HepG2 (cell line): ENCODE measurements around the gene ST6GALNAC3. TPM values are rescaled to one million over a fixed set of nuclear protein-coding genes. Genes with fewer than 3 reads are reported as not detected.

ENCODE experiments used
- ATAC-seq: fragments of 200-7000 bp; cut with Tn5 transposase; 3 replicates; pipeline ENCODE4 v1.9.1; 2020; ENCODE audit warnings: mild to moderate bottlenecking, moderate library complexity
- BruUV-seq: library from RNA; stranded (reverse); fragments of 400-500 nt; replicated peaks from 2 replicates; lab custom pipeline; 2021; lab: Mats Ljungman, UMichigan
- CTCF ChIA-PET: fragments of 300-600 bp; formaldehyde crosslinking; extraction: SDS; loops from one replicate; lab custom pipeline; 2021; ENCODE audit warnings: low total read pairs, inconsistent platforms, low intra/inter-chr PET ratio; lab: Yijun Ruan, JAX
- POLR2A ChIA-PET: fragments of 350-600 bp; sonication (Branson Sonifier 250); formaldehyde crosslinking; loops from one replicate; lab custom pipeline; 2020; ENCODE audit warnings: antibody characterized with exemption, inconsistent platforms; lab: Yijun Ruan, JAX
- DNase-seq: peaks from one replicate; pipeline ENCODE4 v3.0.0-alpha.2; 2015; ENCODE audit warnings: low spot score
- FAIRE-seq: peaks from 3 replicates; lab custom pipeline; 2011; peaks lifted over from hg19 to GRCh38; lab: Jason Lieb, UNC
- H2AFZ ChIP-seq: one replicate; pipeline ENCODE4 v1.6.1; 2011; ENCODE audit warnings: low read length, inconsistent platforms
- H3K27ac ChIP-seq: fragments of 300-600 bp; 3 replicates; pipeline ENCODE4 v1.8.0; 2011; ENCODE audit warnings: mixed run types, mild to moderate bottlenecking, mixed read lengths, low read length, inconsistent platforms; ENCODE audit not compliant: insufficient read depth; ENCODE audit errors: extremely low read length
- H3K27me3 ChIP-seq, 2 experiments: fragments of 200-600 bp in 1 of 2; 2 replicates in 1 of 2; 3 replicates in 1 of 2; pipeline versions ENCODE4 v1.6.0 to v1.8.0; 2011; ENCODE audit warnings: low read length in 2 of 2, mild to moderate bottlenecking in 2 of 2, moderate library complexity in 2 of 2, inconsistent platforms in 1 of 2; ENCODE audit not compliant: insufficient read depth in 2 of 2, control insufficient read depth in 1 of 2
- H3K36me3 ChIP-seq, 2 experiments: fragments of 200-600 bp in 1 of 2; replicated peaks in 1 of 2; 2 replicates in 1 of 2; 3 replicates in 1 of 2; pipeline versions ENCODE4 v1.5.1 to v1.8.0; 2011; ENCODE audit warnings: low read length in 2 of 2, inconsistent platforms in 1 of 2; ENCODE audit not compliant: insufficient read depth in 2 of 2, control insufficient read depth in 1 of 2
- H3K4me1 ChIP-seq: 2 replicates; pipeline ENCODE4 v1.5.1; 2012; ENCODE audit warnings: low read length, inconsistent platforms; ENCODE audit not compliant: insufficient read depth
- H3K4me2 ChIP-seq: 2 replicates; pipeline ENCODE4 v1.6.0; 2011; ENCODE audit warnings: low read depth, low read length, inconsistent platforms
- H3K4me3 ChIP-seq, 3 experiments: fragments of 200-600 bp in 1 of 3; sonication (generic), shearing (Covaris generic) in 1 of 3; replicated peaks in 1 of 3; 2 replicates each; pipeline ENCODE4 v1.5.1; 2011 to 2016; ENCODE audit warnings: low read length in 3 of 3, inconsistent platforms in 2 of 3, low read depth in 2 of 3, mild to moderate bottlenecking in 2 of 3, control low read depth in 1 of 3, mixed read lengths in 1 of 3; ENCODE audit not compliant: insufficient read depth in 1 of 3
- H3K79me2 ChIP-seq: one replicate; pipeline ENCODE4 v1.6.1; 2011; ENCODE audit warnings: low read length, inconsistent platforms; ENCODE audit not compliant: insufficient read depth
- H3K9ac ChIP-seq: 2 replicates; pipeline ENCODE4 v1.6.0; 2011; ENCODE audit warnings: mild to moderate bottlenecking, low read depth, low read length, inconsistent platforms; ENCODE audit not compliant: insufficient read depth
- H3K9me3 ChIP-seq: 2 replicates; pipeline ENCODE4 v1.5.1; 2012; ENCODE audit warnings: mild to moderate bottlenecking, low read length
- H4K20me1 ChIP-seq: 2 replicates; pipeline ENCODE4 v1.6.0; 2011; ENCODE audit warnings: inconsistent platforms, mild to moderate bottlenecking, low read length, moderate library complexity; ENCODE audit not compliant: insufficient read depth
- RBFOX2 ChIP-seq: fragments of 200-400 bp; formaldehyde crosslinking; IDR thresholded peaks from 2 replicates; pipeline ENCODE4 v1.6.1; 2017; ENCODE audit warnings: low read depth, mild to moderate bottlenecking, low read length
- REL ChIP-seq: sonication (generic); formaldehyde crosslinking; conservative IDR thresholded peaks from 2 replicates; pipeline ENCODE4 v1.8.0; 2022; ENCODE audit warnings: mild to moderate bottlenecking, missing genetic modification reagents, moderate library complexity
- SOX13 ChIP-seq, 3 experiments: fragments of 450-650 bp in 1 of 3; sonication (generic) in 1 of 3; formaldehyde crosslinking in 1 of 3; IDR thresholded peaks in 2 of 3; conservative IDR thresholded peaks in 1 of 3; 2 replicates each; pipeline versions ENCODE4 v1.5.0 to v1.6.1; 2016 to 2020; ENCODE audit warnings: antibody characterized with exemption in 1 of 3, mild to moderate bottlenecking in 1 of 3, missing compliant biosample characterization in 1 of 3, missing genetic modification reagents in 1 of 3, moderate library complexity in 1 of 3
- ZNF329 ChIP-seq: sonication (generic); formaldehyde crosslinking; IDR thresholded peaks from 2 replicates; pipeline ENCODE4 v1.9.0; 2021; ENCODE audit warnings: low read depth, mild to moderate bottlenecking, missing genetic modification reagents
- ZNF574 ChIP-seq: sonication (generic); formaldehyde crosslinking; IDR thresholded peaks from 2 replicates; pipeline ENCODE4 v1.4.0; 2020; ENCODE audit warnings: missing genetic modification reagents
- ZNF691 ChIP-seq: sonication (generic); formaldehyde crosslinking; IDR thresholded peaks from 2 replicates; pipeline ENCODE4 v1.4.0; 2020; ENCODE audit warnings: missing genetic modification reagents, low read depth, mild to moderate bottlenecking, borderline replicate concordance
- in situ Hi-C: cut with HindIII; loops from 2 replicates; pipeline ENCODE4 v1.10.0; 2017; ENCODE audit warnings: low pct_unique_long_range_greater_than_20kb; ENCODE audit not compliant: extremely low pct_ligation_motif_present
- intact Hi-C: fragments of 100-400 bp; cut with micrococcal nuclease; formaldehyde crosslinking; loops from one replicate; pipeline ENCODE4 v1.10.0; 2022; ENCODE audit not compliant: unreplicated experiment
- polyA plus RNA-seq, 8 experiments: library from polyadenylated mRNA; depleted of rRNA in 3 of 8; stranded (reverse) in 7 of 8; unstranded in 1 of 8; fragments of >200 nt; fragmentation: Illumina TruSeq in 4 of 8; extraction: Trizol in 4 of 8; gene quantifications; 2 replicates each; pipeline versions ENCODE4 v1.2.1 to v1.2.3, GENCODE V29; 2011 to 2016; ENCODE audit warnings: low read depth in 4 of 8, missing spikeins in 1 of 8, mixed read lengths in 1 of 8; ENCODE audit not compliant: insufficient read depth in 1 of 8
- total RNA-seq, 5 experiments: library from RNA; depleted of rRNA; stranded (reverse); fragments of >200 nt; fragmentation: Illumina TruSeq; extraction: Trizol; gene quantifications; 2 replicates each; pipeline ENCODE4 v1.2.3, GENCODE V29; 2016; ENCODE audit warnings: low read depth in 1 of 5

The ST6GALNAC3 gene
- total and polyA plus RNA-seq, 2 of the 13 experiments (the other 11 are each of a cell fraction or from before 2014, with no cell fraction given): not detected

GRCh38 chr1:76374086-76374485 lies 299.5 kb downstream of the ST6GALNAC3 start (continued):
- no peak for TF ChIP-seq ZNF574
- TF ChIP-seq ZNF329 (CRISPR knock-in tag): no peak
- TF ChIP-seq RBFOX2: no peak
- no peak for TF ChIP-seq REL (CRISPR knock-in tag)
- TF ChIP-seq ZNF691: no peak

- no peaks in the 10 kb centered on the region for H3K9me3 ChIP-seq
- no peak for DNase-seq
- no peak for FAIRE-seq
- CTCF ChIA-PET: no interaction called here
- intact Hi-C loops (no loop called here), in situ Hi-C loops (no loop called here)
- H3K4me2 ChIP-seq: no peak overlapping the region
- TF ChIP-seq SOX13 (IDR thresholded peaks at IDR 0.05): no peak
- no peak for TF ChIP-seq SOX13 (CRISPR knock-in tag; conservative IDR thresholded peaks at IDR 0.05 in 1 of 2, IDR thresholded peaks at IDR 0.05 in 1 of 2)
- POLR2A ChIA-PET: no interaction called here
- H3K27ac ChIP-seq: no peak overlapping the region
- H4K20me1 ChIP-seq: no peaks in the 10 kb centered on the region
- no TSS peak for BruUV-seq
- no peaks in the 10 kb centered on the region for H3K36me3 ChIP-seq
- ATAC-seq: no peak
- H3K4me1 ChIP-seq: no peaks in the 10 kb centered on the region
- H2AFZ ChIP-seq: no peak overlapping the region
- no peak overlapping the region for H3K9ac ChIP-seq
- no peaks in the 10 kb centered on the region for H3K79me2 ChIP-seq
- no peaks in the 10 kb centered on the region; a peak in 1 of 5 replicates for H3K27me3 ChIP-seq
- no peak overlapping the region for H3K4me3 ChIP-seq
Observed at GRCh38 chr1:76377247-76377646, 302.7 kb downstream of the ST6GALNAC3 start.
